CD4-positive, alpha-beta T cell treated with Interferon gamma for 1 hour (primary cell): ENCODE measurements around the gene DHX40.

Source experiments
- DNase-seq: peaks from one replicate; pipeline ENCODE4 v3.0.0-alpha.2; 2020

Gene DHX40

GRCh38 chr17:59632398-59632797, 67.0 kb downstream of the DHX40 start:
- no peak for DNase-seq

- DNase-seq: no peak
Measured at GRCh38 chr17:59633658-59634359, 68.4 kb downstream of the DHX40 start.

- DNase-seq: no peak
Measured at GRCh38 chr17:59634632-59635541, 69.5 kb downstream of the DHX40 start.

GRCh38 chr17:59637611-59638310, 72.4 kb downstream of the DHX40 start:
- no peak for DNase-seq

- no peak for DNase-seq
Measured at GRCh38 chr17:59638553-59638952, 73.1 kb downstream of the DHX40 start.

- no peak for DNase-seq
Measured at GRCh38 chr17:59641799-59642484, 76.5 kb downstream of the DHX40 start.

GRCh38 chr17:59642565-59642964, 77.2 kb downstream of the DHX40 start:
- no peak for DNase-seq

- DNase-seq: no peak
Measured at GRCh38 chr17:59643159-59644140, 78.0 kb downstream of the DHX40 start.

GRCh38 chr17:59647288-59647687, 81.9 kb downstream of the DHX40 start:
- no peak for DNase-seq

GRCh38 chr17:59649886-59650285, 84.5 kb downstream of the DHX40 start:
- DNase-seq: no peak

- no peak for DNase-seq
Measured at GRCh38 chr17:59650642-59651041, 85.2 kb downstream of the DHX40 start.

GRCh38 chr17:59651346-59651745, 85.9 kb downstream of the DHX40 start:
- DNase-seq: no peak

GRCh38 chr17:59652119-59652518, 86.7 kb downstream of the DHX40 start:
- DNase-seq: no peak

- peak; percentile 24 for DNase-seq
Measured at GRCh38 chr17:59656624-59657023, 91.2 kb downstream of the DHX40 start.
